SK-N-SH (cell line): ENCODE results near the gene PDE10A.

Source experiments
- POLR2AphosphoS5 ChIP-seq: IDR thresholded peaks from 2 replicates; pipeline ENCODE4 v1.6.1; 2012; ENCODE audit warnings: low read depth, low read length
- RAD21 ChIP-seq: IDR thresholded peaks from 2 replicates; pipeline ENCODE4 v1.6.1; 2012; ENCODE audit warnings: mild to moderate bottlenecking, low read length
- USF2 ChIP-seq: fragments of 150-350 bp; IDR thresholded peaks from 2 replicates; pipeline ENCODE4 v1.6.1; 2017; ENCODE audit warnings: antibody characterized with exemption, low read length, low read depth, borderline replicate concordance
- TF ChIP-seq, protein P1 (sequence below): fragments of 200-600 bp; sonication (generic); IDR thresholded peaks from 2 replicates; pipeline ENCODE4 v1.6.1; 2017; ENCODE audit warnings: antibody characterized with exemption, mild to moderate bottlenecking, moderate library complexity

DNA sequence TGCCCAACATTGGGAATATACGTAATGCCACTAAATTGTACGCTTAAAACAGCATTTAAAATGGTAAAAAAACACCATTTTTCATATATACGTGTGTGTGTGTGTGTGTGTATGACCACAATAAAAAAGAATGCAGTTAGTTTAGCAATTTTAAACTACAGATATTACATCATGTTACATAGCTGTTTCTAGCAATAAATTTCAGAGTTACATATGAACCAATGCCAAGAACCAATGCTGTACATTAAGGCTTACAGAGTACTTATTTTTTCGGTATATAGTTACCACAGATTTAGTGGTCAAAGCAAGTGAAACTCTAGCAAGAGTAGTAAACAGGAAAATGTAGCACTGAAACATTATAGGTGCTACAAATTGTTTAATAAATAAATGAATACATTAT, 119.3 kb downstream of the PDE10A start:
- TF ChIP-seq RAD21 (no peak), USF2 (no peak), POLR2AphosphoS5 (no peak)
- TF ChIP-seq, protein P1, sequence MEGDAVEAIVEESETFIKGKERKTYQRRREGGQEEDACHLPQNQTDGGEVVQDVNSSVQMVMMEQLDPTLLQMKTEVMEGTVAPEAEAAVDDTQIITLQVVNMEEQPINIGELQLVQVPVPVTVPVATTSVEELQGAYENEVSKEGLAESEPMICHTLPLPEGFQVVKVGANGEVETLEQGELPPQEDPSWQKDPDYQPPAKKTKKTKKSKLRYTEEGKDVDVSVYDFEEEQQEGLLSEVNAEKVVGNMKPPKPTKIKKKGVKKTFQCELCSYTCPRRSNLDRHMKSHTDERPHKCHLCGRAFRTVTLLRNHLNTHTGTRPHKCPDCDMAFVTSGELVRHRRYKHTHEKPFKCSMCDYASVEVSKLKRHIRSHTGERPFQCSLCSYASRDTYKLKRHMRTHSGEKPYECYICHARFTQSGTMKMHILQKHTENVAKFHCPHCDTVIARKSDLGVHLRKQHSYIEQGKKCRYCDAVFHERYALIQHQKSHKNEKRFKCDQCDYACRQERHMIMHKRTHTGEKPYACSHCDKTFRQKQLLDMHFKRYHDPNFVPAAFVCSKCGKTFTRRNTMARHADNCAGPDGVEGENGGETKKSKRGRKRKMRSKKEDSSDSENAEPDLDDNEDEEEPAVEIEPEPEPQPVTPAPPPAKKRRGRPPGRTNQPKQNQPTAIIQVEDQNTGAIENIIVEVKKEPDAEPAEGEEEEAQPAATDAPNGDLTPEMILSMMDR = no peak
